K562 (cell line): Measurements from ENCODE around the gene IL27RA. TPM values are rescaled to one million over a fixed set of nuclear protein-coding genes. Genes with fewer than 3 reads are reported as not detected.

ENCODE experiments used
- ARNT ChIP-seq, 2 experiments: fragments of 450-650 bp; IDR thresholded peaks; 2 replicates each; pipeline ENCODE4 v1.6.1; 2016; ENCODE audit warnings: mild to moderate bottlenecking in 1 of 2
- BHLHE40 ChIP-seq: IDR thresholded peaks from 2 replicates; pipeline ENCODE4 v1.6.1; 2011; ENCODE audit warnings: low read length, improper control_type of control experiment
- CEBPG ChIP-seq, 3 experiments: fragments of 200-800 bp in 1 of 3; sonication (Bioruptor generic) in 1 of 3; sonication (generic) in 1 of 3; formaldehyde crosslinking in 1 of 3; IDR thresholded peaks in 2 of 3; conservative IDR thresholded peaks in 1 of 3; 2 replicates each; pipeline versions ENCODE4 v1.6.1 to v1.8.0; 2016 to 2022; ENCODE audit warnings: missing compliant biosample characterization in 2 of 3, missing genetic modification characterization in 2 of 3, mild to moderate bottlenecking in 1 of 3, missing genetic modification reagents in 1 of 3
- E2F6 ChIP-seq, 2 experiments: IDR thresholded peaks; 2 replicates each; pipeline ENCODE4 v1.6.1; 2011; ENCODE audit warnings: borderline replicate concordance in 1 of 2, control low read depth in 1 of 2, low read depth in 1 of 2, low read length in 1 of 2, mild to moderate bottlenecking in 1 of 2, mixed read lengths in 1 of 2, moderate library complexity in 1 of 2; ENCODE audit not compliant: insufficient read depth in 1 of 2, insufficient read length in 1 of 2, poor library complexity in 1 of 2, severe bottlenecking in 1 of 2; ENCODE audit errors: extremely low read depth in 1 of 2
- HDAC2 ChIP-seq: fragments of 450-650 bp; IDR thresholded peaks from 2 replicates; pipeline ENCODE4 v1.6.1; 2016; ENCODE audit warnings: mild to moderate bottlenecking
- MAZ ChIP-seq, 2 experiments: fragments of 450-650 bp in 1 of 2; sonication (generic) in 1 of 2; formaldehyde crosslinking; IDR thresholded peaks in 1 of 2; conservative IDR thresholded peaks in 1 of 2; 2 replicates each; pipeline versions ENCODE4 v1.4.0 to v1.5.0; 2020; ENCODE audit warnings: mild to moderate bottlenecking in 1 of 2, missing genetic modification reagents in 1 of 2
- PCBP1 ChIP-seq: fragments of 200-400 bp; formaldehyde crosslinking; IDR thresholded peaks from 2 replicates; pipeline ENCODE4 v1.6.1; 2018; ENCODE audit warnings: mild to moderate bottlenecking, low read depth, low read length; ENCODE audit not compliant: poor library complexity, severe bottlenecking
- PCBP2 ChIP-seq: fragments of 200-400 bp; formaldehyde crosslinking; IDR thresholded peaks from 2 replicates; pipeline ENCODE4 v1.6.1; 2018; ENCODE audit warnings: low read length, low read depth, mild to moderate bottlenecking, moderate library complexity; ENCODE audit not compliant: poor library complexity, severe bottlenecking
- POLR2AphosphoS2 ChIP-seq: IDR thresholded peaks from 2 replicates; pipeline ENCODE4 v1.6.1; 2012; ENCODE audit warnings: low read length, improper control_type of control experiment
- POLR3G ChIP-seq: IDR thresholded peaks from 2 replicates; pipeline ENCODE4 v1.6.1; 2011; ENCODE audit not compliant: insufficient read length, insufficient replicate concordance; ENCODE audit errors: extremely low read depth
- PREB ChIP-seq: sonication (generic); formaldehyde crosslinking; IDR thresholded peaks from 2 replicates; pipeline ENCODE4 v1.8.1; 2023; ENCODE audit warnings: mild to moderate bottlenecking, missing genetic modification reagents
- SIN3A ChIP-seq, 2 experiments: fragments of 150-350 bp in 1 of 2; IDR thresholded peaks; 2 replicates each; pipeline ENCODE4 v1.6.1; 2011 to 2016; ENCODE audit warnings: borderline replicate concordance in 2 of 2, low read depth in 2 of 2, low read length in 2 of 2, mild to moderate bottlenecking in 2 of 2, moderate library complexity in 2 of 2; ENCODE audit not compliant: control insufficient read depth in 1 of 2
- TFAP4 ChIP-seq: sonication (generic); formaldehyde crosslinking; IDR thresholded peaks from 2 replicates; pipeline ENCODE4 v1.8.0; 2022; ENCODE audit warnings: missing genetic modification reagents, mild to moderate bottlenecking, moderate library complexity, borderline replicate concordance
- polyA plus RNA-seq, 8 experiments: library from polyadenylated mRNA; depleted of rRNA in 4 of 8; stranded (reverse) in 5 of 8; unstranded in 3 of 8; fragments of >200 nt; fragmentation: Nextera tagmentation in 2 of 8; fragmentation: Illumina TruSeq in 1 of 8; extraction: Ambion mirVana in 2 of 8; extraction: Trizol in 1 of 8; gene quantifications; 2 replicates each; pipeline versions ENCODE4 v1.2.1 to v1.2.3, GENCODE V29; 2011 to 2014; ENCODE audit warnings: inconsistent platforms in 1 of 8, missing spikeins in 1 of 8
- total RNA-seq, 7 experiments: library from RNA; depleted of rRNA in 6 of 7; stranded (reverse); fragments of >200 nt in 6 of 7; fragmentation: Illumina TruSeq in 2 of 7; extraction: Trizol in 2 of 7; gene quantifications; 2 replicates each; pipeline versions ENCODE4 v1.2.1 to v1.2.3, GENCODE V29; 2011 to 2021; ENCODE audit warnings: low replicate concordance in 1 of 7

IL27RA gene
- total and polyA plus RNA-seq, 9 of the 15 experiments (the other 6 are each of a cell fraction or from before 2014, with no cell fraction given) = 1.9 to 15.9 (median 12.0) TPM

GRCh38 chr19:14072535-14073260 lies 41.1 kb downstream of the IL27RA start, which contains the start of gene MISP3 (continued):
- TF ChIP-seq E2F6 (IDR thresholded peaks at IDR 0.05; ENCODE audit: borderline replicate concordance in 1 of 2, extremely low read depth in 1 of 2, insufficient read depth in 1 of 2, insufficient read length in 1 of 2, low read depth in 1 of 2, low read length in 1 of 2, poor library complexity in 1 of 2, severe bottlenecking in 1 of 2) (peak in 1 of 2 experiments; percentile 7), POLR2AphosphoS2 (no peak), PCBP2 (no peak), SIN3A (IDR thresholded peaks at IDR 0.05; ENCODE audit: borderline replicate concordance in 2 of 2, control insufficient read depth in 1 of 2, low read depth in 2 of 2, low read length in 2 of 2) (no peak; a peak in 1 of 4 replicates), ARNT (IDR thresholded peaks at IDR 0.05) (no peak), CEBPG (CRISPR knock-in tag; IDR thresholded peaks at IDR 0.05) (no peak), CEBPG (tag; conservative IDR thresholded peaks at IDR 0.05 in 1 of 2, IDR thresholded peaks at IDR 0.05 in 1 of 2) (no peak), BHLHE40 (peak; percentile 39; the same call in 1 of the 2 replicates), MAZ (CRISPR knock-in tag; conservative IDR thresholded peaks at IDR 0.05 in 1 of 2, IDR thresholded peaks at IDR 0.05 in 1 of 2) (peak in 1 of 2 experiments; percentile 22; a peak in 1 of 4 replicates), HDAC2 (peak; percentile 40; the same call in 1 of the 2 replicates), POLR3G (no peak), TFAP4 (CRISPR knock-in tag) (peak; percentile 22; the same call in 1 of the 2 replicates), PCBP1 (peak; percentile 1), PREB (CRISPR knock-in tag) (no peak)
